Stomach smooth muscle (tissue), 2 donors: ENCODE measurements around the gene BMP3.

Experiments
- H3K27ac ChIP-seq: one replicate; pipeline ENCODE4 v1.7.0; 2013; ENCODE audit warnings: mild to moderate bottlenecking, low read length, inconsistent platforms
- H3K27me3 ChIP-seq, 2 donors: one replicate each; pipeline ENCODE4 v1.7.0; 2013; ENCODE audit warnings: low read length in 2 of 2; ENCODE audit not compliant: insufficient read depth in 2 of 2, control insufficient read depth in 1 of 2
- H3K36me3 ChIP-seq, 2 donors: one replicate each; pipeline ENCODE4 v1.7.0; 2013; ENCODE audit warnings: low read length in 2 of 2; ENCODE audit not compliant: control insufficient read depth in 2 of 2, insufficient read depth in 2 of 2
- H3K4me1 ChIP-seq: one replicate; pipeline ENCODE4 v1.7.0; 2013; ENCODE audit warnings: low read length; ENCODE audit not compliant: control insufficient read depth, insufficient read depth
- H3K4me3 ChIP-seq, 2 donors: one replicate each; pipeline ENCODE4 v1.7.0; 2013; ENCODE audit warnings: low read length in 2 of 2
- H3K9ac ChIP-seq, 2 donors: one replicate each; pipeline ENCODE4 v1.7.0; 2013; ENCODE audit warnings: low read length in 2 of 2, mild to moderate bottlenecking in 1 of 2
- H3K9me3 ChIP-seq, 2 donors: one replicate each; pipeline ENCODE4 v1.7.0; 2013; ENCODE audit warnings: low read length in 2 of 2; ENCODE audit not compliant: control insufficient read depth in 2 of 2
- donor health status: healthy.
- donor health status: Pancreatic carcinoma.

The BMP3 gene

GRCh38 chr4:81049330-81049729 lies 18.8 kb downstream of the BMP3 start:
- Histone ChIP-seq H3K36me3 (peaks cover 9 to 13% of the 10 kb centered on the region in 2 donors), H3K9ac (no peak overlapping the region), H3K4me1 (peaks cover 15% of the 10 kb centered on the region), H3K27ac (peak overlapping the region; percentile 66), H3K4me3 (no peak overlapping the region), H3K9me3 (peaks cover 0 to 2% of the 10 kb centered on the region in 2 donors), H3K27me3 (no peaks in the 10 kb centered on the region)

GRCh38 chr4:81049907-81050306 lies 19.4 kb downstream of the BMP3 start:
- Histone ChIP-seq H3K9me3 (peaks cover 0 to 2% of the 10 kb centered on the region in 2 donors), H3K4me1 (peaks cover 17% of the 10 kb centered on the region), H3K27ac (peak overlapping the region; percentile 66), H3K9ac (peak overlapping the region in 1 of 2 donors; percentile 13), H3K27me3 (no peaks in the 10 kb centered on the region), H3K4me3 (peak overlapping the region; percentile 24 to 28), H3K36me3 (peaks cover 9 to 13% of the 10 kb centered on the region in 2 donors)

- Histone ChIP-seq H3K36me3 (no peaks in the 10 kb centered on the region), H3K4me1 (peaks cover 11% of the 10 kb centered on the region), H3K9ac (peak overlapping the region in 1 of 2 donors; percentile 48), H3K27ac (peak overlapping the region; percentile 31), H3K4me3 (peak overlapping the region; percentile 30 to 33), H3K27me3 (no peaks in the 10 kb centered on the region), H3K9me3 (no peaks in the 10 kb centered on the region)
Observed at GRCh38 chr4:81052119-81053068, 21.9 kb downstream of the BMP3 start.

- Histone ChIP-seq H3K9ac (no peak overlapping the region), H3K4me3 (no peak overlapping the region), H3K9me3 (no peaks in the 10 kb centered on the region), H3K4me1 (peaks cover 2% of the 10 kb centered on the region), H3K27ac (no peak overlapping the region), H3K27me3 (no peaks in the 10 kb centered on the region), H3K36me3 (peaks cover 0 to 5% of the 10 kb centered on the region in 2 donors)
Observed at GRCh38 chr4:81058621-81059020, 28.1 kb downstream of the BMP3 start.

- Histone ChIP-seq H3K9me3 (no peaks in the 10 kb centered on the region), H3K9ac (no peak overlapping the region), H3K36me3 (peaks cover 0 to 5% of the 10 kb centered on the region in 2 donors), H3K4me3 (no peak overlapping the region), H3K4me1 (no peaks in the 10 kb centered on the region), H3K27me3 (no peaks in the 10 kb centered on the region), H3K27ac (no peak overlapping the region)
Observed at GRCh38 chr4:81060587-81061343, 30.3 kb downstream of the BMP3 start.

GRCh38 chr4:81061344-81061730 lies 30.8 kb downstream of the BMP3 start:
- H3K4me1 ChIP-seq = no peaks in the 10 kb centered on the region
- no peaks in the 10 kb centered on the region for H3K9me3 ChIP-seq
- H3K27ac ChIP-seq = no peak overlapping the region
- no peak overlapping the region for H3K9ac ChIP-seq
- no peaks in the 10 kb centered on the region for H3K27me3 ChIP-seq
- H3K36me3 ChIP-seq = peaks cover 0 to 5% of the 10 kb centered on the region in 2 donors
- H3K4me3 ChIP-seq = no peak overlapping the region

GRCh38 chr4:81062001-81062400 lies 31.5 kb downstream of the BMP3 start:
- H3K4me1 ChIP-seq = no peaks in the 10 kb centered on the region
- H3K27me3 ChIP-seq = no peaks in the 10 kb centered on the region
- no peak overlapping the region for H3K9ac ChIP-seq
- no peak overlapping the region for H3K4me3 ChIP-seq
- no peaks in the 10 kb centered on the region for H3K9me3 ChIP-seq
- peaks cover 0 to 5% of the 10 kb centered on the region in 2 donors for H3K36me3 ChIP-seq
- no peak overlapping the region for H3K27ac ChIP-seq

- Histone ChIP-seq H3K36me3 (no peaks in the 10 kb centered on the region), H3K9ac (no peak overlapping the region), H3K4me3 (no peak overlapping the region), H3K9me3 (no peaks in the 10 kb centered on the region), H3K27ac (no peak overlapping the region), H3K4me1 (peaks cover 7% of the 10 kb centered on the region), H3K27me3 (no peaks in the 10 kb centered on the region)
Observed at GRCh38 chr4:81065446-81065845, 34.9 kb downstream of the BMP3 start.

GRCh38 chr4:81069706-81070331 lies 39.3 kb downstream of the BMP3 start:
- Histone ChIP-seq H3K27me3 (no peaks in the 10 kb centered on the region), H3K27ac (no peak overlapping the region), H3K9me3 (no peaks in the 10 kb centered on the region), H3K4me1 (peaks cover 7% of the 10 kb centered on the region), H3K4me3 (no peak overlapping the region), H3K9ac (no peak overlapping the region), H3K36me3 (no peaks in the 10 kb centered on the region)

- no peaks in the 10 kb centered on the region for H3K36me3 ChIP-seq
- no peak overlapping the region for H3K4me3 ChIP-seq
- no peaks in the 10 kb centered on the region for H3K9me3 ChIP-seq
- no peak overlapping the region for H3K27ac ChIP-seq
- H3K27me3 ChIP-seq = no peaks in the 10 kb centered on the region
- no peak overlapping the region for H3K9ac ChIP-seq
- H3K4me1 ChIP-seq = peaks cover 7% of the 10 kb centered on the region
Observed at GRCh38 chr4:81071013-81071412, 40.5 kb downstream of the BMP3 start.
